GM12865 (cell line): ENCODE data around the gene SNX17.
A peak's percentile ranks its signal among the peaks of the same experiment; 100 is the strongest.

ENCODE experiments used
- DNase-seq: peaks from one replicate; pipeline ENCODE4 v3.0.0; 2010; ENCODE audit warnings: low read depth
- H3K4me3 ChIP-seq: 2 replicates; pipeline ENCODE4 v1.5.1; 2011; ENCODE audit warnings: mild to moderate bottlenecking, low read depth, low read length, control low read depth
- CTCF ChIP-seq: IDR thresholded peaks from 2 replicates; pipeline ENCODE4 v1.5.1; 2011; ENCODE audit warnings: low read length, control low read depth, low read depth, inconsistent platforms; ENCODE audit not compliant: insufficient read depth; ENCODE audit errors: missing control alignments

Gene SNX17

GRCh38 chr2:27407798-27408491 lies 37.5 kb downstream of the SNX17 start:
- DNase-seq: peak; percentile 49
- H3K4me3 ChIP-seq: peak overlapping the region; percentile 90
- TF ChIP-seq CTCF: peak; percentile 22

- no peak for TF ChIP-seq CTCF
- H3K4me3 ChIP-seq: peak overlapping the region; percentile 90
- DNase-seq: peak; percentile 39
These were observed 38.3 kb downstream of the SNX17 start for GRCh38 chr2:27408601-27409320.

GRCh38 chr2:27409321-27410073 lies 39.1 kb downstream of the SNX17 start, which contains the start of gene PPM1G:
PPM1G (minus strand) TSS chr2:27409591; CDS start chr2:27409422, 169 bp downstream.
- DNase-seq: peak; percentile 97
- no peak for TF ChIP-seq CTCF
- H3K4me3 ChIP-seq: peak within 1 kb of the TSS; percentile 90

- H3K4me3 ChIP-seq: no peak overlapping the region
- no peak for TF ChIP-seq CTCF
- no peak for DNase-seq
These were observed 42.2 kb downstream of the SNX17 start for GRCh38 chr2:27412419-27413152.

- TF ChIP-seq CTCF: no peak
- no peak overlapping the region for H3K4me3 ChIP-seq
- no peak for DNase-seq
These were observed 45.7 kb downstream of the SNX17 start for GRCh38 chr2:27416151-27416550.

- no peak for DNase-seq
- no peak for TF ChIP-seq CTCF
- no peak overlapping the region for H3K4me3 ChIP-seq
These were observed 50.6 kb downstream of the SNX17 start for GRCh38 chr2:27420996-27421395.
